ENCODE data around the gene ETV6.
"Not testable (repeated sequence)": the region's sequence is repeated elsewhere in the genome, so short reads cannot be mapped to it uniquely, and the experiment has no call there.

The ETV6 gene

GRCh38 chr12:11649413-11650285 lies at the start of gene ETV6:
TSS of gene ETV6 (plus strand) at chr12:11649674. CDS start at chr12:11650128, 454 bp downstream.
- DNase-seq, result no peak

- DNase-seq, result no peak
Measured at GRCh38 chr12:11600199-11600598, 49.3 kb upstream of the ETV6 start.

- DNase-seq, result no peak
Measured at GRCh38 chr12:11601647-11602046, 47.8 kb upstream of the ETV6 start.

- no peak for DNase-seq
Measured at GRCh38 chr12:11607313-11608081, 42.0 kb upstream of the ETV6 start.

GRCh38 chr12:11609045-11609444 lies 40.4 kb upstream of the ETV6 start:
- no peak for DNase-seq

GRCh38 chr12:11615481-11615880 lies 34.0 kb upstream of the ETV6 start:
- DNase-seq, result no peak

- DNase-seq, result no peak
Measured at GRCh38 chr12:11618046-11618445, 31.4 kb upstream of the ETV6 start.

- no peak for DNase-seq
Measured at GRCh38 chr12:11621797-11622423, 27.6 kb upstream of the ETV6 start.

GRCh38 chr12:11622876-11623281 lies 26.6 kb upstream of the ETV6 start:
- DNase-seq, result no peak

- DNase-seq, result no peak
Measured at GRCh38 chr12:11623382-11623781, 26.1 kb upstream of the ETV6 start.

- no peak for DNase-seq
Measured at GRCh38 chr12:11624116-11624515, 25.4 kb upstream of the ETV6 start.

GRCh38 chr12:11627709-11628108 lies 21.8 kb upstream of the ETV6 start:
- DNase-seq, result not testable (repeated sequence)

GRCh38 chr12:11628353-11628752 lies 21.1 kb upstream of the ETV6 start:
- no peak for DNase-seq

- DNase-seq, result no peak
Measured at GRCh38 chr12:11630046-11630706, 19.3 kb upstream of the ETV6 start.

- no peak for DNase-seq
Measured at GRCh38 chr12:11631288-11631687, 18.2 kb upstream of the ETV6 start.

GRCh38 chr12:11631881-11632280 lies 17.6 kb upstream of the ETV6 start:
- not testable (repeated sequence) for DNase-seq

- no peak for DNase-seq
Measured at GRCh38 chr12:11633968-11634367, 15.5 kb upstream of the ETV6 start.

GRCh38 chr12:11635341-11635740 lies 14.1 kb upstream of the ETV6 start:
- no peak for DNase-seq

- no peak for DNase-seq
Measured at GRCh38 chr12:11638315-11638916, 11.1 kb upstream of the ETV6 start.

- DNase-seq, result no peak
Measured at GRCh38 chr12:11639454-11639853, 10.0 kb upstream of the ETV6 start.

- DNase-seq, result no peak
Measured at GRCh38 chr12:11641522-11641921, 8.0 kb upstream of the ETV6 start.

GRCh38 chr12:11642785-11643184 lies 6.7 kb upstream of the ETV6 start:
- DNase-seq, result no peak

GRCh38 chr12:11645391-11645790 lies 4.1 kb upstream of the ETV6 start:
- no peak for DNase-seq

All from cerebellar nuclear complex (tissue), 1 donor.